GM12878 (cell line): ENCODE results near the gene LRRIQ4. TPM values are rescaled to one million over a fixed set of nuclear protein-coding genes. Genes with fewer than 3 reads are reported as not detected.

Experiments
- CBX3 ChIP-seq: fragments of 200-600 bp; sonication (generic); IDR thresholded peaks from 2 replicates; pipeline ENCODE4 v1.6.1; 2016; ENCODE audit warnings: low read depth, borderline replicate concordance
- CEBPZ ChIP-seq: fragments of 150-350 bp; IDR thresholded peaks from 2 replicates; pipeline ENCODE4 v1.6.1; 2016; ENCODE audit warnings: low read depth, low read length
- CREM ChIP-seq: IDR thresholded peaks from 2 replicates; pipeline ENCODE4 v1.6.1; 2014; ENCODE audit warnings: antibody characterized with exemption, low read depth
- GABPA ChIP-seq: IDR thresholded peaks from 2 replicates; pipeline ENCODE4 v1.6.1; 2014; ENCODE audit warnings: antibody characterized with exemption, low read depth, mild to moderate bottlenecking, inconsistent platforms
- NFYB ChIP-seq: IDR thresholded peaks from 2 replicates; pipeline ENCODE4 v1.6.1; 2011; ENCODE audit warnings: low read depth, mild to moderate bottlenecking, low read length, improper control_type of control experiment, moderate library complexity; ENCODE audit not compliant: insufficient read depth
- POU2F2 ChIP-seq: IDR thresholded peaks from 3 replicates; pipeline ENCODE4 v1.6.1; 2011; ENCODE audit warnings: low read depth, mild to moderate bottlenecking, low read length, borderline replicate concordance
- RB1 ChIP-seq: fragments of 450-650 bp; formaldehyde crosslinking; IDR thresholded peaks from 2 replicates; pipeline ENCODE4 v1.6.1; 2017; ENCODE audit warnings: mild to moderate bottlenecking, borderline replicate concordance
- RBBP5 ChIP-seq: fragments of 200-600 bp; sonication (generic); conservative IDR thresholded peaks from 2 replicates; pipeline ENCODE4 v1.6.1; 2016
- RELB ChIP-seq: fragments of 450-650 bp; IDR thresholded peaks from 2 replicates; pipeline ENCODE4 v1.6.1; 2017; ENCODE audit warnings: low read depth, mild to moderate bottlenecking, moderate library complexity
- SMARCA5 ChIP-seq: fragments of 450-650 bp; IDR thresholded peaks from 2 replicates; pipeline ENCODE4 v1.6.1; 2017; ENCODE audit warnings: mild to moderate bottlenecking
- SREBF1 ChIP-seq: IDR thresholded peaks from 2 replicates; pipeline ENCODE4 v1.6.1; 2012; ENCODE audit warnings: mild to moderate bottlenecking, low read length
- WRNIP1 ChIP-seq: IDR thresholded peaks from 2 replicates; pipeline ENCODE4 v1.6.1; 2011; ENCODE audit warnings: low read depth, low read length, improper control_type of control experiment, borderline replicate concordance
- ZNF217 ChIP-seq: fragments of 450-650 bp; IDR thresholded peaks from 2 replicates; pipeline ENCODE4 v1.6.1; 2017; ENCODE audit warnings: antibody characterized with exemption, mild to moderate bottlenecking
- ZNF274 ChIP-seq: IDR thresholded peaks from one replicate; pipeline ENCODE4 v1.8.0; 2011; ENCODE audit not compliant: insufficient read length, insufficient read depth
- ZNF384 ChIP-seq: IDR thresholded peaks from 2 replicates; pipeline ENCODE4 v1.6.1; 2012; ENCODE audit warnings: low read depth, mild to moderate bottlenecking, low read length, improper control_type of control experiment, borderline replicate concordance
- polyA plus RNA-seq, 11 experiments: library from polyadenylated mRNA; depleted of rRNA in 4 of 11; unstranded in 6 of 11; stranded (reverse) in 5 of 11; fragments of >200 nt; fragmentation: Nextera tagmentation in 4 of 11; fragmentation: Illumina TruSeq in 1 of 11; extraction: Ambion mirVana in 4 of 11; extraction: Trizol in 1 of 11; gene quantifications; 1 replicate in 1 of 11; 2 replicates in 10 of 11; pipeline versions ENCODE4 v1.2.1 to v1.2.3, GENCODE V29; 2011 to 2016; ENCODE audit warnings: inconsistent platforms in 2 of 11, missing spikeins in 2 of 11, low read depth in 1 of 11
- total RNA-seq, 4 experiments: library from RNA; depleted of rRNA in 3 of 4; stranded (reverse); fragments of >200 nt in 3 of 4; fragmentation: Illumina TruSeq in 1 of 4; extraction: Trizol in 1 of 4; gene quantifications; 2 replicates each; pipeline versions ENCODE4 v1.2.1 to v1.2.3, GENCODE V29; 2013 to 2021
- TF ChIP-seq, protein P1 (sequence below): IDR thresholded peaks from 2 replicates; pipeline ENCODE4 v1.6.1; 2012; ENCODE audit warnings: improper control_type of control experiment, low read depth, low read length; ENCODE audit not compliant: insufficient replicate concordance
- TF ChIP-seq, protein P2 (sequence below): fragments of 450-650 bp; IDR thresholded peaks from 2 replicates; pipeline ENCODE4 v1.6.1; 2017; ENCODE audit warnings: mild to moderate bottlenecking, low read depth, inconsistent platforms; ENCODE audit not compliant: poor library complexity, severe bottlenecking

The LRRIQ4 gene
- total and polyA plus RNA-seq, 10 of the 15 experiments (the other 5 are each of a cell fraction or from before 2014, with no cell fraction given) = 0.06 to 0.21 (median 0.14) TPM; not detected in 3

DNA sequence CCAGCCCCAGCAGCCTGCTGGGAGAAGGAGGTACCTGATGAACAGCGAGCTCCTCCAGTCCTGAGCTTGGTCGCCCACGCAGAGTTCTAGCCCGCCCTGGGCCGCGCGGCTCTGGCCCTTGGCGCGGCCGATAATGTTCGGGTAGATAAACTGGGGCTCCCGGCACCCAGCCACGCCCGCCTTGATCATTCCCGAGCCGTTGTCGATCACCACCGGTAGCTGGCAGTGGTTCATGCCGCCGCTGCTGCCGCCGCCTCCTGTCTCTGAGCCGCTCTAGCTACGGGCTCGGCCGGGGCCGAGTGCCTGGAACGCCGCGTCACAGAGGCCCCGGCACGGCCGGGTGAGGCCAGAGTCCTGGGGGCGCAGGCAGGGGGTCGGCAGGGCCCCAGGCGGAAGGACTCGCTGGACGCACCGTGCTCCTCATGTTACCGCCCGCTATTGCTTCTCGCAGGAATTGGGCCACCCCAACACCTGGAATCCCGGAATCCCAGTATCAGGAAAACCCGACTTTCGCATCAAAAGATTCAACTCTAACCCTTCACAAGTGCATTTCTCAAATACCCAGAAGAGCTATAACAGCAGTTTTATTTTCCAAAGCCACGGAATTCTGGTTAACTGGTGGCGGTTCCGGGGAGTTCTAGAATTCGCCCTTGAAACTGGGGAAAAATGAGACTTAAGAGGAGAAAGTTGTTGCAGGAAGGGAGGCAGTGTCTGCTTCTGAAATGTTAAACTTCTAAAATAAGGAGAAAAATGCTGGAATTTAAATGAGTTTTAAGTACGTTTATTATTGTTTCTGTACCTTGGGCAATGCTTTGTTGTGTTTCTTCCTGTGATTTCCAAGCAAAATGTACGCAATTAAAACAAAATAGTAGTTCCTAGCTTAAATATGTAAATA, 43.1 kb upstream of the LRRIQ4 start, which contains the start of gene ACTRT3 (continued):
- TF ChIP-seq, protein P1, sequence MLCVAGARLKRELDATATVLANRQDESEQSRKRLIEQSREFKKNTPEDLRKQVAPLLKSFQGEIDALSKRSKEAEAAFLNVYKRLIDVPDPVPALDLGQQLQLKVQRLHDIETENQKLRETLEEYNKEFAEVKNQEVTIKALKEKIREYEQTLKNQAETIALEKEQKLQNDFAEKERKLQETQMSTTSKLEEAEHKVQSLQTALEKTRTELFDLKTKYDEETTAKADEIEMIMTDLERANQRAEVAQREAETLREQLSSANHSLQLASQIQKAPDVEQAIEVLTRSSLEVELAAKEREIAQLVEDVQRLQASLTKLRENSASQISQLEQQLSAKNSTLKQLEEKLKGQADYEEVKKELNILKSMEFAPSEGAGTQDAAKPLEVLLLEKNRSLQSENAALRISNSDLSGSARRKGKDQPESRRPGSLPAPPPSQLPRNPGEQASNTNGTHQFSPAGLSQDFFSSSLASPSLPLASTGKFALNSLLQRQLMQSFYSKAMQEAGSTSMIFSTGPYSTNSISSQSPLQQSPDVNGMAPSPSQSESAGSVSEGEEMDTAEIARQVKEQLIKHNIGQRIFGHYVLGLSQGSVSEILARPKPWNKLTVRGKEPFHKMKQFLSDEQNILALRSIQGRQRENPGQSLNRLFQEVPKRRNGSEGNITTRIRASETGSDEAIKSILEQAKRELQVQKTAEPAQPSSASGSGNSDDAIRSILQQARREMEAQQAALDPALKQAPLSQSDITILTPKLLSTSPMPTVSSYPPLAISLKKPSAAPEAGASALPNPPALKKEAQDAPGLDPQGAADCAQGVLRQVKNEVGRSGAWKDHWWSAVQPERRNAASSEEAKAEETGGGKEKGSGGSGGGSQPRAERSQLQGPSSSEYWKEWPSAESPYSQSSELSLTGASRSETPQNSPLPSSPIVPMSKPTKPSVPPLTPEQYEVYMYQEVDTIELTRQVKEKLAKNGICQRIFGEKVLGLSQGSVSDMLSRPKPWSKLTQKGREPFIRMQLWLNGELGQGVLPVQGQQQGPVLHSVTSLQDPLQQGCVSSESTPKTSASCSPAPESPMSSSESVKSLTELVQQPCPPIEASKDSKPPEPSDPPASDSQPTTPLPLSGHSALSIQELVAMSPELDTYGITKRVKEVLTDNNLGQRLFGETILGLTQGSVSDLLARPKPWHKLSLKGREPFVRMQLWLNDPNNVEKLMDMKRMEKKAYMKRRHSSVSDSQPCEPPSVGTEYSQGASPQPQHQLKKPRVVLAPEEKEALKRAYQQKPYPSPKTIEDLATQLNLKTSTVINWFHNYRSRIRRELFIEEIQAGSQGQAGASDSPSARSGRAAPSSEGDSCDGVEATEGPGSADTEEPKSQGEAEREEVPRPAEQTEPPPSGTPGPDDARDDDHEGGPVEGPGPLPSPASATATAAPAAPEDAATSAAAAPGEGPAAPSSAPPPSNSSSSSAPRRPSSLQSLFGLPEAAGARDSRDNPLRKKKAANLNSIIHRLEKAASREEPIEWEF = no peak
- no peak for TF ChIP-seq RBBP5
- 0 out of 3 replicates have a peak, but pooled peaks have one; percentile 10 for TF ChIP-seq POU2F2
- TF ChIP-seq WRNIP1 = no peak
- TF ChIP-seq, protein P2, sequence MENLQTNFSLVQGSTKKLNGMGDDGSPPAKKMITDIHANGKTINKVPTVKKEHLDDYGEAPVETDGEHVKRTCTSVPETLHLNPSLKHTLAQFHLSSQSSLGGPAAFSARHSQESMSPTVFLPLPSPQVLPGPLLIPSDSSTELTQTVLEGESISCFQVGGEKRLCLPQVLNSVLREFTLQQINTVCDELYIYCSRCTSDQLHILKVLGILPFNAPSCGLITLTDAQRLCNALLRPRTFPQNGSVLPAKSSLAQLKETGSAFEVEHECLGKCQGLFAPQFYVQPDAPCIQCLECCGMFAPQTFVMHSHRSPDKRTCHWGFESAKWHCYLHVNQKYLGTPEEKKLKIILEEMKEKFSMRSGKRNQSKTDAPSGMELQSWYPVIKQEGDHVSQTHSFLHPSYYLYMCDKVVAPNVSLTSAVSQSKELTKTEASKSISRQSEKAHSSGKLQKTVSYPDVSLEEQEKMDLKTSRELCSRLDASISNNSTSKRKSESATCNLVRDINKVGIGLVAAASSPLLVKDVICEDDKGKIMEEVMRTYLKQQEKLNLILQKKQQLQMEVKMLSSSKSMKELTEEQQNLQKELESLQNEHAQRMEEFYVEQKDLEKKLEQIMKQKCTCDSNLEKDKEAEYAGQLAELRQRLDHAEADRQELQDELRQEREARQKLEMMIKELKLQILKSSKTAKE = no peak
- no peak for TF ChIP-seq NFYB
- TF ChIP-seq ZNF384 = no peak
- TF ChIP-seq CREM = peak; percentile 51
- no peak for TF ChIP-seq ZNF274
- no peak; the same call in 1 of the 2 replicates for TF ChIP-seq RB1
- no peak for TF ChIP-seq CEBPZ
- no peak for TF ChIP-seq SREBF1
- no peak for TF ChIP-seq SMARCA5
- TF ChIP-seq CBX3 = no peak
- TF ChIP-seq GABPA = no peak
- TF ChIP-seq ZNF217 = no peak
- peak; percentile 48; the same call in 1 of the 2 replicates for TF ChIP-seq RELB
